HepG2 (cell line): Measurements from ENCODE around the gene NEMF. TPM values are rescaled to one million over a fixed set of nuclear protein-coding genes. Genes with fewer than 3 reads are reported as not detected.
A peak's percentile ranks its signal among the peaks of the same experiment; 100 is the strongest.

Experiments
- ATAC-seq: fragments of 200-7000 bp; cut with Tn5 transposase; 3 replicates; pipeline ENCODE4 v1.9.1; 2020; ENCODE audit warnings: mild to moderate bottlenecking, moderate library complexity
- BruUV-seq: library from RNA; stranded (reverse); fragments of 400-500 nt; replicated peaks from 2 replicates; lab custom pipeline; 2021; lab: Mats Ljungman, UMichigan
- CTCF ChIA-PET: fragments of 300-600 bp; formaldehyde crosslinking; extraction: SDS; loops from one replicate; lab custom pipeline; 2021; ENCODE audit warnings: low total read pairs, inconsistent platforms, low intra/inter-chr PET ratio; lab: Yijun Ruan, JAX
- POLR2A ChIA-PET: fragments of 350-600 bp; sonication (Branson Sonifier 250); formaldehyde crosslinking; loops from one replicate; lab custom pipeline; 2020; ENCODE audit warnings: antibody characterized with exemption, inconsistent platforms; lab: Yijun Ruan, JAX
- DNase-seq: peaks from one replicate; pipeline ENCODE4 v3.0.0-alpha.2; 2015; ENCODE audit warnings: low spot score
- FAIRE-seq: peaks from 3 replicates; lab custom pipeline; 2011; peaks lifted over from hg19 to GRCh38; lab: Jason Lieb, UNC
- H2AFZ ChIP-seq: one replicate; pipeline ENCODE4 v1.6.1; 2011; ENCODE audit warnings: low read length, inconsistent platforms
- H3K27ac ChIP-seq: fragments of 300-600 bp; 3 replicates; pipeline ENCODE4 v1.8.0; 2011; ENCODE audit warnings: mixed run types, mild to moderate bottlenecking, mixed read lengths, low read length, inconsistent platforms; ENCODE audit not compliant: insufficient read depth; ENCODE audit errors: extremely low read length
- H3K27me3 ChIP-seq, 2 experiments: fragments of 200-600 bp in 1 of 2; 2 replicates in 1 of 2; 3 replicates in 1 of 2; pipeline versions ENCODE4 v1.6.0 to v1.8.0; 2011; ENCODE audit warnings: low read length in 2 of 2, mild to moderate bottlenecking in 2 of 2, moderate library complexity in 2 of 2, inconsistent platforms in 1 of 2; ENCODE audit not compliant: insufficient read depth in 2 of 2, control insufficient read depth in 1 of 2
- H3K36me3 ChIP-seq, 2 experiments: fragments of 200-600 bp in 1 of 2; replicated peaks in 1 of 2; 2 replicates in 1 of 2; 3 replicates in 1 of 2; pipeline versions ENCODE4 v1.5.1 to v1.8.0; 2011; ENCODE audit warnings: low read length in 2 of 2, inconsistent platforms in 1 of 2; ENCODE audit not compliant: insufficient read depth in 2 of 2, control insufficient read depth in 1 of 2
- H3K4me1 ChIP-seq: 2 replicates; pipeline ENCODE4 v1.5.1; 2012; ENCODE audit warnings: low read length, inconsistent platforms; ENCODE audit not compliant: insufficient read depth
- H3K4me2 ChIP-seq: 2 replicates; pipeline ENCODE4 v1.6.0; 2011; ENCODE audit warnings: low read depth, low read length, inconsistent platforms
- H3K4me3 ChIP-seq, 3 experiments: fragments of 200-600 bp in 1 of 3; sonication (generic), shearing (Covaris generic) in 1 of 3; replicated peaks in 1 of 3; 2 replicates each; pipeline ENCODE4 v1.5.1; 2011 to 2016; ENCODE audit warnings: low read length in 3 of 3, inconsistent platforms in 2 of 3, low read depth in 2 of 3, mild to moderate bottlenecking in 2 of 3, control low read depth in 1 of 3, mixed read lengths in 1 of 3; ENCODE audit not compliant: insufficient read depth in 1 of 3
- H3K79me2 ChIP-seq: one replicate; pipeline ENCODE4 v1.6.1; 2011; ENCODE audit warnings: low read length, inconsistent platforms; ENCODE audit not compliant: insufficient read depth
- H3K9ac ChIP-seq: 2 replicates; pipeline ENCODE4 v1.6.0; 2011; ENCODE audit warnings: mild to moderate bottlenecking, low read depth, low read length, inconsistent platforms; ENCODE audit not compliant: insufficient read depth
- H3K9me3 ChIP-seq: 2 replicates; pipeline ENCODE4 v1.5.1; 2012; ENCODE audit warnings: mild to moderate bottlenecking, low read length
- H4K20me1 ChIP-seq: 2 replicates; pipeline ENCODE4 v1.6.0; 2011; ENCODE audit warnings: inconsistent platforms, mild to moderate bottlenecking, low read length, moderate library complexity; ENCODE audit not compliant: insufficient read depth
- ASH2L ChIP-seq: fragments of 300-600, 200-600 bp; sonication (generic); IDR thresholded peaks from 2 replicates; pipeline ENCODE4 v1.7.0; 2017; ENCODE audit warnings: low read depth, mild to moderate bottlenecking, moderate library complexity, mixed read lengths, low read length; ENCODE audit not compliant: insufficient read length
- HES4 ChIP-seq: sonication (generic); formaldehyde crosslinking; IDR thresholded peaks from 2 replicates; pipeline ENCODE4 v1.9.0; 2021; ENCODE audit warnings: mild to moderate bottlenecking, missing genetic modification reagents, borderline replicate concordance
- NFAT5 ChIP-seq: sonication (generic); formaldehyde crosslinking; IDR thresholded peaks from 2 replicates; pipeline ENCODE4 v1.4.0; 2020; ENCODE audit warnings: missing genetic modification reagents
- PAX8 ChIP-seq: sonication (generic); formaldehyde crosslinking; IDR thresholded peaks from 2 replicates; pipeline ENCODE4 v1.8.0; 2022; ENCODE audit warnings: mild to moderate bottlenecking, missing genetic modification reagents, borderline replicate concordance
- SRY ChIP-seq: sonication (generic); formaldehyde crosslinking; IDR thresholded peaks from 2 replicates; pipeline ENCODE4 v1.8.0; 2022; ENCODE audit warnings: mild to moderate bottlenecking, missing genetic modification reagents
- ZFX ChIP-seq: sonication (generic); formaldehyde crosslinking; IDR thresholded peaks from 2 replicates; pipeline ENCODE4 v1.4.0; 2020; ENCODE audit warnings: mild to moderate bottlenecking, low read depth, missing genetic modification reagents, moderate library complexity
- ZFY ChIP-seq: sonication (generic); formaldehyde crosslinking; IDR thresholded peaks from 2 replicates; pipeline ENCODE4 v1.4.0; 2020; ENCODE audit warnings: missing genetic modification reagents
- ZNF281 ChIP-seq: sonication (generic); formaldehyde crosslinking; IDR thresholded peaks from 2 replicates; pipeline ENCODE4 v1.4.0; 2020; ENCODE audit warnings: missing genetic modification reagents, borderline replicate concordance
- ZNF414 ChIP-seq: sonication (generic); formaldehyde crosslinking; IDR thresholded peaks from 2 replicates; pipeline ENCODE4 v1.5.0; 2020; ENCODE audit warnings: missing genetic modification reagents
- ZNF564 ChIP-seq: sonication (generic); formaldehyde crosslinking; IDR thresholded peaks from 2 replicates; pipeline ENCODE4 v1.8.1; 2023; ENCODE audit warnings: mild to moderate bottlenecking, missing genetic modification reagents
- ZNF569 ChIP-seq: sonication (generic); formaldehyde crosslinking; IDR thresholded peaks from 2 replicates; pipeline ENCODE4 v1.5.0; 2020; ENCODE audit warnings: mild to moderate bottlenecking, missing genetic modification reagents, moderate library complexity, borderline replicate concordance
- ZSCAN12 ChIP-seq: sonication (generic); formaldehyde crosslinking; IDR thresholded peaks from 2 replicates; pipeline ENCODE4 v1.9.0; 2021; ENCODE audit warnings: mild to moderate bottlenecking, missing genetic modification reagents
- WGBS: methylation state at CpG from one replicate; pipeline ENCODE4 v1.1.6; 2017; ENCODE audit warnings: low lambda C conversion rate; 5-methylcytosine and 5-hydroxymethylcytosine counted together
- in situ Hi-C: cut with HindIII; loops from 2 replicates; pipeline ENCODE4 v1.10.0; 2017; ENCODE audit warnings: low pct_unique_long_range_greater_than_20kb; ENCODE audit not compliant: extremely low pct_ligation_motif_present
- intact Hi-C: fragments of 100-400 bp; cut with micrococcal nuclease; formaldehyde crosslinking; loops from one replicate; pipeline ENCODE4 v1.10.0; 2022; ENCODE audit not compliant: unreplicated experiment
- polyA plus RNA-seq, 8 experiments: library from polyadenylated mRNA; depleted of rRNA in 3 of 8; stranded (reverse) in 7 of 8; unstranded in 1 of 8; fragments of >200 nt; fragmentation: Illumina TruSeq in 4 of 8; extraction: Trizol in 4 of 8; gene quantifications; 2 replicates each; pipeline versions ENCODE4 v1.2.1 to v1.2.3, GENCODE V29; 2011 to 2016; ENCODE audit warnings: low read depth in 4 of 8, missing spikeins in 1 of 8, mixed read lengths in 1 of 8; ENCODE audit not compliant: insufficient read depth in 1 of 8
- total RNA-seq, 5 experiments: library from RNA; depleted of rRNA; stranded (reverse); fragments of >200 nt; fragmentation: Illumina TruSeq; extraction: Trizol; gene quantifications; 2 replicates each; pipeline ENCODE4 v1.2.3, GENCODE V29; 2016; ENCODE audit warnings: low read depth in 1 of 5

NEMF gene
- total and polyA plus RNA-seq, 2 of the 13 experiments (the other 11 are each of a cell fraction or from before 2014, with no cell fraction given) = 21.3 to 57.9 TPM

DNA sequence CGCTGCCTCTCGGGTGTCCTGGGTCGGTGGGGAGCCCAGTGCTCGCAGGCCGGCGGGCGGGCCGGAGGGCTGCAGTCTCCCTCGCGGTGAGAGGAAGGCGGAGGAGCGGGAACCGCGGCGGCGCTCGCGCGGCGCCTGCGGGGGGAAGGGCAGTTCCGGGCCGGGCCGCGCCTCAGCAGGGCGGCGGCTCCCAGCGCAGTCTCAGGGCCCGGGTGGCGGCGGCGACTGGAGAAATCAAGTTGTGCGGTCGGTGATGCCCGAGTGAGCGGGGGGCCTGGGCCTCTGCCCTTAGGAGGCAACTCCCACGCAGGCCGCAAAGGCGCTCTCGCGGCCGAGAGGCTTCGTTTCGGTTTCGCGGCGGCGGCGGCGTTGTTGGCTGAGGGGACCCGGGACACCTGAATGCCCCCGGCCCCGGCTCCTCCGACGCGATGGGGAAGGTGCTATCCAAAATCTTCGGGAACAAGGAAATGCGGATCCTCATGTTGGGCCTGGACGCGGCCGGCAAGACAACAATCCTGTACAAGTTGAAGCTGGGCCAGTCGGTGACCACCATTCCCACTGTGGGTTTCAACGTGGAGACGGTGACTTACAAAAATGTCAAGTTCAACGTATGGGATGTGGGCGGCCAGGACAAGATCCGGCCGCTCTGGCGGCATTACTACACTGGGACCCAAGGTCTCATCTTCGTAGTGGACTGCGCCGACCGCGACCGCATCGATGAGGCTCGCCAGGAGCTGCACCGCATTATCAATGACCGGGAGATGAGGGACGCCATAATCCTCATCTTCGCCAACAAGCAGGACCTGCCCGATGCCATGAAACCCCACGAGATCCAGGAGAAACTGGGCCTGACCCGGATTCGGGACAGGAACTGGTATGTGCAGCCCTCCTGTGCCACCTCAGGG, 41.0 kb upstream of the NEMF start:
- no peak for FAIRE-seq
- peaks cover 37% of the 10 kb centered on the region for H3K4me1 ChIP-seq
- ChIA-PET CTCF (no interaction called here), POLR2A (interaction anchor here (0.8 to 3.4 kb wide), 12 partner anchors 9 to 168 kb away, joined by 3 to 27 read pairs (median 6); partner anchors contain the start of gene NEMF)
- in situ Hi-C loops (loop anchor here (5.0 kb wide), 1 partner anchor 109 kb away; no protein-coding TSS in a partner anchor), intact Hi-C loops (loop anchor here (2.0 to 5.0 kb wide), 2 partner anchors 93 to 169 kb away; no protein-coding TSS in a partner anchor)
- no peak for DNase-seq
- peak overlapping the region; percentile 99 for H3K9ac ChIP-seq
- peak; percentile 68 for ATAC-seq
- H3K36me3 ChIP-seq = no peaks in the 10 kb centered on the region; a peak in 2 of 5 replicates
- H3K27me3 ChIP-seq = no peaks in the 10 kb centered on the region
- H3K27ac ChIP-seq = peak overlapping the region; percentile 98
- H3K4me2 ChIP-seq = peak overlapping the region; percentile 87
- peaks cover 27% of the 10 kb centered on the region for H4K20me1 ChIP-seq
- no peak overlapping the region for H2AFZ ChIP-seq
- no peaks in the 10 kb centered on the region for H3K9me3 ChIP-seq
- H3K4me3 ChIP-seq = peak overlapping the region; percentile 95 to 99 (median 97)
- WGBS = 2% methylated on average over 9 of the region's 85 CpGs
- BruUV-seq = TSS peak; percentile 61
- peaks cover 46% of the 10 kb centered on the region for H3K79me2 ChIP-seq
- TF ChIP-seq ZFY (peak; percentile 37; the same call in 1 of the 2 replicates), NFAT5 (CRISPR knock-in tag) (no peak), ZFX (peak; percentile 2; the same call in 1 of the 2 replicates), PAX8 (CRISPR knock-in tag) (peak; percentile 57; the same call in 1 of the 2 replicates), ASH2L (peak; percentile 46), ZNF414 (CRISPR knock-in tag) (peak; percentile 43; the same call in 1 of the 2 replicates), SRY (CRISPR knock-in tag) (0 out of 2 replicates have a peak, but pooled peaks have one; percentile 3), ZSCAN12 (CRISPR knock-in tag) (0 out of 2 replicates have a peak, but pooled peaks have one; percentile 30), HES4 (CRISPR knock-in tag) (peak; percentile 82; the same call in 1 of the 2 replicates), ZNF281 (peak; percentile 48; the same call in 1 of the 2 replicates), ZNF564 (CRISPR knock-in tag) (0 out of 2 replicates have a peak, but pooled peaks have one; percentile 68), ZNF569 (CRISPR knock-in tag) (no peak)
